Measurements from ENCODE around the gene DNAJC11.

GRCh38 chr1:6619045-6619444 is 82.6 kb downstream of the DNAJC11 start:
- TF ChIP-seq SIN3A (IDR thresholded peaks at IDR 0.05; ENCODE audit: borderline replicate concordance, low read depth, low read length) (no peak), IRF3 (IDR thresholded peaks at IDR 0.05; ENCODE audit: low read depth, low read length) (no peak), TAF1 (IDR thresholded peaks at IDR 0.05; ENCODE audit: borderline replicate concordance, low read depth, low read length) (no peak), JUND (IDR thresholded peaks at IDR 0.05) (no peak), RAD21 (IDR thresholded peaks at IDR 0.05; ENCODE audit: low read length) (no peak), YY1 (IDR thresholded peaks at IDR 0.05; ENCODE audit: low read depth) (no peak), ELF1 (IDR thresholded peaks at IDR 0.05) (no peak), POLR2AphosphoS5 (IDR thresholded peaks at IDR 0.05; ENCODE audit: low read depth, low read length) (no peak)
- TF ChIP-seq, protein P1, sequence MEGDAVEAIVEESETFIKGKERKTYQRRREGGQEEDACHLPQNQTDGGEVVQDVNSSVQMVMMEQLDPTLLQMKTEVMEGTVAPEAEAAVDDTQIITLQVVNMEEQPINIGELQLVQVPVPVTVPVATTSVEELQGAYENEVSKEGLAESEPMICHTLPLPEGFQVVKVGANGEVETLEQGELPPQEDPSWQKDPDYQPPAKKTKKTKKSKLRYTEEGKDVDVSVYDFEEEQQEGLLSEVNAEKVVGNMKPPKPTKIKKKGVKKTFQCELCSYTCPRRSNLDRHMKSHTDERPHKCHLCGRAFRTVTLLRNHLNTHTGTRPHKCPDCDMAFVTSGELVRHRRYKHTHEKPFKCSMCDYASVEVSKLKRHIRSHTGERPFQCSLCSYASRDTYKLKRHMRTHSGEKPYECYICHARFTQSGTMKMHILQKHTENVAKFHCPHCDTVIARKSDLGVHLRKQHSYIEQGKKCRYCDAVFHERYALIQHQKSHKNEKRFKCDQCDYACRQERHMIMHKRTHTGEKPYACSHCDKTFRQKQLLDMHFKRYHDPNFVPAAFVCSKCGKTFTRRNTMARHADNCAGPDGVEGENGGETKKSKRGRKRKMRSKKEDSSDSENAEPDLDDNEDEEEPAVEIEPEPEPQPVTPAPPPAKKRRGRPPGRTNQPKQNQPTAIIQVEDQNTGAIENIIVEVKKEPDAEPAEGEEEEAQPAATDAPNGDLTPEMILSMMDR (IDR thresholded peaks at IDR 0.05): no peak

Measured in SK-N-SH (cell line).